ENCODE results near the gene ASPHD2. TPM values are rescaled to one million over a fixed set of nuclear protein-coding genes. Genes with fewer than 3 reads are reported as not detected.

The ASPHD2 gene
- total RNA-seq, 1 experiment from 2014 or later, result 0.40 TPM

- H3K27me3 Mint-ChIP-seq (ENCODE audit: unreplicated experiment), result no peaks in the 10 kb centered on the region
- intact Hi-C loops (cut with micrococcal nuclease; ENCODE audit: unreplicated experiment), result no loop called here
- H3K4me3 Mint-ChIP-seq (ENCODE audit: low read depth, unreplicated experiment), result peak overlapping the region; percentile 64
- H3K27ac Mint-ChIP-seq (ENCODE audit: unreplicated experiment), result peak overlapping the region; percentile 83
- peaks cover 58% of the 10 kb centered on the region for H3K36me3 Mint-ChIP-seq (ENCODE audit: insufficient read depth, unreplicated experiment)
- CTCF ChIA-PET, result no interaction called here
- no peaks in the 10 kb centered on the region for H3K9me3 Mint-ChIP-seq (ENCODE audit: low read depth, unreplicated experiment)
- H3K4me1 Mint-ChIP-seq (ENCODE audit: low read depth, unreplicated experiment), result peaks cover 47% of the 10 kb centered on the region
- TF ChIP-seq CTCF (IDR thresholded peaks at IDR 0.05; ENCODE audit: unreplicated experiment), result no peak
- BruUV-seq (replicated peaks), result no TSS peak
- no peak for DNase-seq
These were observed 50.9 kb downstream of the ASPHD2 start for GRCh38 chr22:26479792-26480610.

GRCh38 chr22:26480611-26480932 lies 51.5 kb downstream of the ASPHD2 start:
- peaks cover 52% of the 10 kb centered on the region for H3K4me1 Mint-ChIP-seq (ENCODE audit: low read depth, unreplicated experiment)
- DNase-seq, result no peak
- CTCF ChIA-PET, result no interaction called here
- H3K27ac Mint-ChIP-seq (ENCODE audit: unreplicated experiment), result no peak overlapping the region
- intact Hi-C loops (cut with micrococcal nuclease; ENCODE audit: unreplicated experiment), result no loop called here
- TF ChIP-seq CTCF (IDR thresholded peaks at IDR 0.05; ENCODE audit: unreplicated experiment), result no peak
- no peak overlapping the region for H3K4me3 Mint-ChIP-seq (ENCODE audit: low read depth, unreplicated experiment)
- H3K27me3 Mint-ChIP-seq (ENCODE audit: unreplicated experiment), result no peaks in the 10 kb centered on the region
- H3K36me3 Mint-ChIP-seq (ENCODE audit: insufficient read depth, unreplicated experiment), result peaks cover 56% of the 10 kb centered on the region
- no TSS peak for BruUV-seq (replicated peaks)
- H3K9me3 Mint-ChIP-seq (ENCODE audit: low read depth, unreplicated experiment), result no peaks in the 10 kb centered on the region

- intact Hi-C loops (cut with micrococcal nuclease; ENCODE audit: unreplicated experiment), result no loop called here
- BruUV-seq (replicated peaks), result no TSS peak
- H3K4me1 Mint-ChIP-seq (ENCODE audit: low read depth, unreplicated experiment), result peaks cover 58% of the 10 kb centered on the region
- no peak for TF ChIP-seq CTCF (IDR thresholded peaks at IDR 0.05; ENCODE audit: unreplicated experiment)
- no peaks in the 10 kb centered on the region for H3K27me3 Mint-ChIP-seq (ENCODE audit: unreplicated experiment)
- peaks cover 56% of the 10 kb centered on the region for H3K36me3 Mint-ChIP-seq (ENCODE audit: insufficient read depth, unreplicated experiment)
- peak overlapping the region; percentile 94 for H3K27ac Mint-ChIP-seq (ENCODE audit: unreplicated experiment)
- CTCF ChIA-PET, result interaction anchor here (0.6 kb wide), 1 partner anchor 96 kb away, joined by 3 read pairs; no protein-coding TSS in a partner anchor
- H3K4me3 Mint-ChIP-seq (ENCODE audit: low read depth, unreplicated experiment), result peak overlapping the region; percentile 24
- no peak for DNase-seq
- no peaks in the 10 kb centered on the region for H3K9me3 Mint-ChIP-seq (ENCODE audit: low read depth, unreplicated experiment)
These were observed 52.1 kb downstream of the ASPHD2 start for GRCh38 chr22:26481112-26481693.

GRCh38 chr22:26481694-26482093 lies 52.6 kb downstream of the ASPHD2 start:
- H3K36me3 Mint-ChIP-seq (ENCODE audit: insufficient read depth, unreplicated experiment), result peaks cover 51% of the 10 kb centered on the region
- H3K27ac Mint-ChIP-seq (ENCODE audit: unreplicated experiment), result peak overlapping the region; percentile 94
- CTCF ChIA-PET, result interaction anchor here (0.6 kb wide), 1 partner anchor 96 kb away, joined by 3 read pairs; no protein-coding TSS in a partner anchor
- no peak for TF ChIP-seq CTCF (IDR thresholded peaks at IDR 0.05; ENCODE audit: unreplicated experiment)
- H3K4me3 Mint-ChIP-seq (ENCODE audit: low read depth, unreplicated experiment), result peak overlapping the region; percentile 85
- no TSS peak for BruUV-seq (replicated peaks)
- intact Hi-C loops (cut with micrococcal nuclease; ENCODE audit: unreplicated experiment), result no loop called here
- peaks cover 62% of the 10 kb centered on the region for H3K4me1 Mint-ChIP-seq (ENCODE audit: low read depth, unreplicated experiment)
- H3K9me3 Mint-ChIP-seq (ENCODE audit: low read depth, unreplicated experiment), result no peaks in the 10 kb centered on the region
- no peak for DNase-seq
- no peaks in the 10 kb centered on the region for H3K27me3 Mint-ChIP-seq (ENCODE audit: unreplicated experiment)
